OCI-LY1 (cell line): ENCODE data around the gene DYNC1H1.

Source experiments
- H2AFZ ChIP-seq: fragments of 200-600 bp; sonication (generic), shearing (Covaris generic); 2 replicates; pipeline ENCODE4 v1.6.0; 2014; ENCODE audit warnings: antibody characterized with exemption, mild to moderate bottlenecking, low read length
- H3F3A ChIP-seq: fragments of 200-600 bp; sonication (generic), shearing (Covaris generic); 2 replicates; pipeline ENCODE4 v1.6.0; 2014; ENCODE audit warnings: mild to moderate bottlenecking, antibody characterized with exemption, low read length, moderate library complexity; ENCODE audit not compliant: insufficient read depth
- H3K27ac ChIP-seq: fragments of 200-600 bp; sonication (generic); 2 replicates; pipeline ENCODE4 v1.5.1; 2014; ENCODE audit warnings: low read length, mixed run types, mild to moderate bottlenecking, low read depth; ENCODE audit not compliant: poor library complexity, severe bottlenecking
- H3K27me3 ChIP-seq: fragments of 200-600 bp; sonication (generic); 2 replicates; pipeline ENCODE4 v1.6.0; 2014; ENCODE audit warnings: antibody characterized with exemption, mild to moderate bottlenecking, low read length, moderate library complexity; ENCODE audit not compliant: insufficient read depth
- H3K36me3 ChIP-seq: fragments of 200-600 bp; sonication (generic); 2 replicates; pipeline ENCODE4 v1.6.1; 2014; ENCODE audit warnings: mild to moderate bottlenecking, antibody characterized with exemption, low read length, moderate library complexity, mixed read lengths; ENCODE audit not compliant: insufficient read depth
- H3K4me1 ChIP-seq: fragments of 200-600 bp; sonication (generic); 2 replicates; pipeline ENCODE4 v1.5.1; 2014; ENCODE audit warnings: mild to moderate bottlenecking, low read length, moderate library complexity; ENCODE audit not compliant: insufficient read depth, severe bottlenecking
- H3K4me2 ChIP-seq: fragments of 200-600 bp; sonication (generic), shearing (Covaris generic); 2 replicates; pipeline ENCODE4 v1.6.1; 2014; ENCODE audit warnings: low read length
- H3K4me3 ChIP-seq: fragments of 200-600 bp; sonication (generic); 2 replicates; pipeline ENCODE4 v1.5.1; 2014; ENCODE audit warnings: low read length, low read depth, mild to moderate bottlenecking, mixed read lengths; ENCODE audit not compliant: poor library complexity, severe bottlenecking
- H3K79me2 ChIP-seq: fragments of 200-600 bp; shearing (Covaris generic); 2 replicates; pipeline ENCODE4 v1.6.1; 2016; ENCODE audit warnings: mixed run types, low read length, mixed read lengths; ENCODE audit not compliant: insufficient read depth
- H3K9ac ChIP-seq: fragments of 200-600 bp; sonication (generic), shearing (Covaris generic); 2 replicates; pipeline ENCODE4 v1.6.1; 2014; ENCODE audit warnings: mild to moderate bottlenecking, low read length, mixed read lengths
- H3K9me2 ChIP-seq: fragments of 200-600 bp; sonication (generic), shearing (Covaris generic); 2 replicates; pipeline ENCODE4 v1.6.1; 2014; ENCODE audit warnings: low read depth, mild to moderate bottlenecking, low read length, mixed read lengths
- H3K9me3 ChIP-seq: fragments of 200-600 bp; shearing (Covaris generic); 2 replicates; pipeline ENCODE4 v1.6.1; 2014; ENCODE audit warnings: low read length, mixed read lengths
- H4K20me1 ChIP-seq: fragments of 200-600 bp; sonication (generic), shearing (Covaris generic); 2 replicates; pipeline ENCODE4 v1.6.0; 2016; ENCODE audit warnings: mild to moderate bottlenecking, low read length; ENCODE audit not compliant: insufficient read depth
- CTCF ChIP-seq: fragments of 200-600 bp; sonication (generic), shearing (Covaris generic); IDR thresholded peaks from 2 replicates; pipeline ENCODE4 v1.5.1; 2017; ENCODE audit warnings: mild to moderate bottlenecking, antibody characterized with exemption, low read length, moderate library complexity, mixed read lengths
- EZH2 ChIP-seq: fragments of 200-600 bp; sonication (generic), shearing (Covaris generic); IDR thresholded peaks from 2 replicates; pipeline ENCODE4 v1.8.0; 2017; ENCODE audit warnings: borderline replicate concordance, mixed run types, mild to moderate bottlenecking, antibody characterized with exemption, low read length, moderate library complexity, mixed read lengths

The DYNC1H1 gene

GRCh38 chr14:102019006-102019540 is 54.7 kb downstream of the DYNC1H1 start:
- no peak overlapping the region for H3K4me2 ChIP-seq
- H3K9ac ChIP-seq = no peak overlapping the region
- no peak overlapping the region for H3K27ac ChIP-seq
- H3K4me1 ChIP-seq = no peaks in the 10 kb centered on the region
- no peak for TF ChIP-seq CTCF
- no peak for TF ChIP-seq EZH2
- no peak overlapping the region for H3K4me3 ChIP-seq
- no peaks in the 10 kb centered on the region for H3K27me3 ChIP-seq
- no peaks in the 10 kb centered on the region for H3K9me3 ChIP-seq
- no peaks in the 10 kb centered on the region for H3K9me2 ChIP-seq
- H4K20me1 ChIP-seq = no peaks in the 10 kb centered on the region
- no peak overlapping the region for H2AFZ ChIP-seq
- H3K36me3 ChIP-seq = peaks cover 81% of the 10 kb centered on the region
- H3F3A ChIP-seq = no peaks in the 10 kb centered on the region
- H3K79me2 ChIP-seq = no peaks in the 10 kb centered on the region

- H3K4me1 ChIP-seq = no peaks in the 10 kb centered on the region
- no peaks in the 10 kb centered on the region for H3K9me3 ChIP-seq
- H3K36me3 ChIP-seq = peaks cover 73% of the 10 kb centered on the region
- no peaks in the 10 kb centered on the region for H3K27me3 ChIP-seq
- TF ChIP-seq CTCF (no peak), EZH2 (no peak)
- no peaks in the 10 kb centered on the region for H3K79me2 ChIP-seq
- H3K27ac ChIP-seq = no peak overlapping the region
- no peaks in the 10 kb centered on the region for H4K20me1 ChIP-seq
- H2AFZ ChIP-seq = no peak overlapping the region
- H3K4me3 ChIP-seq = no peak overlapping the region
- H3F3A ChIP-seq = no peaks in the 10 kb centered on the region
- H3K4me2 ChIP-seq = no peak overlapping the region
- H3K9ac ChIP-seq = no peak overlapping the region
- H3K9me2 ChIP-seq = no peaks in the 10 kb centered on the region
Measured at GRCh38 chr14:102020058-102020971, 55.9 kb downstream of the DYNC1H1 start.

GRCh38 chr14:102026934-102027333 is 62.6 kb downstream of the DYNC1H1 start:
- Histone ChIP-seq H3K9me2 (no peaks in the 10 kb centered on the region), H3K36me3 (peaks cover 75% of the 10 kb centered on the region), H3F3A (no peaks in the 10 kb centered on the region), H3K27ac (no peak overlapping the region), H3K4me3 (no peak overlapping the region), H2AFZ (no peak overlapping the region), H3K9me3 (no peaks in the 10 kb centered on the region), H4K20me1 (no peaks in the 10 kb centered on the region), H3K9ac (no peak overlapping the region), H3K4me1 (no peaks in the 10 kb centered on the region), H3K79me2 (no peaks in the 10 kb centered on the region), H3K27me3 (no peaks in the 10 kb centered on the region), H3K4me2 (no peak overlapping the region)
- no peak for TF ChIP-seq EZH2
- TF ChIP-seq CTCF = no peak
